ENCODE measurements around the gene WNT3.
"Not testable (repeated sequence)": the region's sequence is repeated elsewhere in the genome, so short reads cannot be mapped to it uniquely, and the experiment has no call there.

WNT3 gene, protein sequence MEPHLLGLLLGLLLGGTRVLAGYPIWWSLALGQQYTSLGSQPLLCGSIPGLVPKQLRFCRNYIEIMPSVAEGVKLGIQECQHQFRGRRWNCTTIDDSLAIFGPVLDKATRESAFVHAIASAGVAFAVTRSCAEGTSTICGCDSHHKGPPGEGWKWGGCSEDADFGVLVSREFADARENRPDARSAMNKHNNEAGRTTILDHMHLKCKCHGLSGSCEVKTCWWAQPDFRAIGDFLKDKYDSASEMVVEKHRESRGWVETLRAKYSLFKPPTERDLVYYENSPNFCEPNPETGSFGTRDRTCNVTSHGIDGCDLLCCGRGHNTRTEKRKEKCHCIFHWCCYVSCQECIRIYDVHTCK

GRCh38 chr17:46818316-46818928 lies at the start of gene WNT3:
WNT3 (minus strand) TSS chr17:46818692; CDS start chr17:46818597, 95 bp downstream.
- DNase-seq (ENCODE audit: low read depth): no peak

DNA sequence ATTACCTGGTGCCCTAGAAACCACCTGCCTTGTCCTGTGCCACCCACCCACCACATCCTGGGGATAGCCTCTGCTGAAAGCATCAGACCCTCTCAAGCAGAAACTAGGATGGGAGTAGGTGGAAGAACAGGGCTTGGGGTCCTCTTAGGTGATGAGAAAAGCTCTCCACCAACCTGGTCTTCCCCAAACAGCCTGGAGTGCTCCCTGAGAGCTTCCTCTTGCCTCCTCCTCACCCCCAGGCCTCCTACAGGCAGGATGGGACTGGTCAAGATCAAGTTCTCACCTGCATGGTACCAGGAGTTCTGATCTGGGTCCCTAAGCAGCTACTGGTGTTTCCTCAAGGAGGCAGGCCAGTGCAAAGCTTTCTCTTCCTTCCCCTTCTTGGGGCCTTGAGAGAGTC lies 48.3 kb upstream of the WNT3 start:
- no peak for DNase-seq (ENCODE audit: low read depth)

GRCh38 chr17:46866325-46866724 lies 47.8 kb upstream of the WNT3 start:
- no peak for DNase-seq (ENCODE audit: low read depth)

DNA sequence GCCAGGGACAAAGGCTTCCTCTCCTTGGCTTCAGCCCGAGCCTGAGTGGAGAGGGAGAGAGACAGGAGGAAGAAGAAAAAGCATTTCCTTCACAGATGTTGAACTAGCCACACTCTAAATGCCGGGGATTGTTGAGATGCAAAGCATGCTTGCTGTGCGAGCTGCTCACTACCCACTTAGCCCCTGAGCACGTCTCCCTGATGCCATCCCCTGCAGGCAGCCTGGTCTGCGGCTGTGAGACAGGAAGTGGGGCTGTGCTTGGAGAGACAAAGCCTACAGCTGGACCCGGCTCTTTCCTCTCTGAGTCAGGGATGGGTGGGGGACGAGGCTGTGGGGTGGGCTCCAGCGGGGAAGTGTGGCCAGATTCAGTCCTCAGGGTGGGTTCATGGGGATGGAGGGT lies 46.6 kb upstream of the WNT3 start:
- no peak for DNase-seq (ENCODE audit: low read depth)

DNA sequence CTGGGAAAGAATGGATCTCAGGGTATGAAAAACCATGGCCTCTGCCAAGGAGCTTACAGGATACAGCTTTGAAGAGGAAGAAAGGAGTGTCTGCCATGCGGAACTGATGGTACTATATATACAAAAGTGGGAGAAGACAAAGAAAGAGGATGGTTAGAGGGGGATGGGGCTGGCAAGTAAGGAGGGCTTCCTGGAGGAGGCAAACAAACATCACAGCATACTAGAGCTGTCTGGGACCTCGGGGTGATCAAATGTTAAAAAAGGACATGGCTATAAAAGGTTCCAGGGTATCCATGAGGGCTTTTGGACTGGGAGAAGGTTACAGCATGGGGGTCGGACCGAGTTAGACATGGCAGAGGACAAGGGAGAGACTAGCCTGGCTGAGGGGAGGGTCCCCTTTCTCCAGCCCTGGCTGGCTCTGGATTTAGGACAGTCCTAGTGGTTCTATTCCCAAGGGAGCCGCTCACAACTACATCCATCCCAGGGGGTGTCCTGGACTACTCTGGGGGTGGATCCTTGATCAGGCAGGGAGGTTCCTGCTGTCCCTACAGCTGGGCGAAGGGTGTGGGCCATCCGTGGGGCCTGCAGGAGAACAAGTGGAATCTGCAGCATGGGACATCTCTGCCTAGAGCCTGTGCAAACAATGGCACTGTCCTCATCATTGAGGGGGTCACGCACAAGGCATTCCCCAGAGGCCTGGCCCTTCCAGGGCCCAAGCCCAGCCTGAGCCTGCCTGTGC lies 45.1 kb upstream of the WNT3 start:
- no peak for DNase-seq (ENCODE audit: low read depth)

GRCh38 chr17:46862949-46863348 lies 44.5 kb upstream of the WNT3 start:
- no peak for DNase-seq (ENCODE audit: low read depth)

DNA sequence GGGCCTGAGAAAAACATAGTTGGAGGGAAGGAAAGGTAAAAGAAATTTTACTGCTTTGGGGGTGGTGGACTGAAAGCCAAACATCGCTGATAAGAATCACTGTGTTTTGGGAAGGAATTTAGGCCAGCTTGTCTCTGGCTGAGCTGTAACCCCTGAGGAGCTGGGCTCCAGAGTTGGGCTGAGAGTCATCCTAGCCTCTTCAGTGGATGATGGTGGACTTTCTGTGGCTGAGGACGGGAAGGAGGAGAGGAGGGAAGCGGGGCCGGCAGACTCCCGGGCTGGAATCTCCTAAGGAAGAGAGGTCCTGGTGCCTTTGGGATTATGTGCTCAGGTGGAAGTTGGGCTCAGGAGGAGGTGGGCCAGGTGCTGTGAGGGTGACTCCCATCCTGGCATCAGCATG lies 41.5 kb upstream of the WNT3 start:
- no peak for DNase-seq (ENCODE audit: low read depth)

DNA sequence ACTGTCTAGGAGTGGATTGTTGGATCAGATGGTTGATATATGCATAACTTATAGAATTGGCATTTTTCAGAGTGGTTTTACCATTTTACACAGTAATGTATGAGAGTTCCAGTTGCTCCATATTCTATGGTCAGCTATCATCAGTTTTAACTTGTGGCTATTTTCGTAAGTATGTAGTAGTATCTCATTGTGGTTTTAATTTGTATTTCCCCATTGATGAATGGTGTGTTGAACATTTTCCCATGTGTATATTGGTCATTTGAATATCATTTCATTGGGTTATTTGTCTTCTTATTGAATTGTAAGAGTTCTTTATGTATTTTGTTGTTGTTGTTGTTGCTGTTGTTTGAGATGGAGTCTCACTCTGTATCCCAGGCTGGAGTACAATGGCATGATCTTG lies 39.1 kb upstream of the WNT3 start:
- DNase-seq (ENCODE audit: low read depth): no peak

DNA sequence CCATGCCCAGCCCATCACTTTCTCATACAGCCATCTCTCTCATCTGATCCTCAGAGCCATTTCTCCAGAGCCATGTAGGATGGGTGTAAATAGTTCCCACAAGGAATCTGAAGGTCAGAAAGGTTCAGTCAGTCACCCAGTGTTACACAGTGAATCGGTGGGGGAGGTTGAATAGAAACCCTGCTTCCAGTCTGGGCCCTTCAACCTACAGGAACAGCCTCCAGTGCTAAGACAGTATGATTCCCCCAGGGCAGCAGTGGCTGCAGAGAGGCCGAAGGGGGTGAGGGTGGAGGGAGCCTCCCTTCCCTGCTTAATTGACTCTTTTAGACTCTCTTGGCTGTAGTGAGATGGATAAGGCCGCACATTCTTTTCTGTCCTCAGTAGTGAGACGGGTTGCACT lies 36.5 kb upstream of the WNT3 start:
- DNase-seq (ENCODE audit: low read depth): no peak

- no peak for DNase-seq (ENCODE audit: low read depth)
Measured at GRCh38 chr17:46854515-46854914, 36.0 kb upstream of the WNT3 start.

DNA sequence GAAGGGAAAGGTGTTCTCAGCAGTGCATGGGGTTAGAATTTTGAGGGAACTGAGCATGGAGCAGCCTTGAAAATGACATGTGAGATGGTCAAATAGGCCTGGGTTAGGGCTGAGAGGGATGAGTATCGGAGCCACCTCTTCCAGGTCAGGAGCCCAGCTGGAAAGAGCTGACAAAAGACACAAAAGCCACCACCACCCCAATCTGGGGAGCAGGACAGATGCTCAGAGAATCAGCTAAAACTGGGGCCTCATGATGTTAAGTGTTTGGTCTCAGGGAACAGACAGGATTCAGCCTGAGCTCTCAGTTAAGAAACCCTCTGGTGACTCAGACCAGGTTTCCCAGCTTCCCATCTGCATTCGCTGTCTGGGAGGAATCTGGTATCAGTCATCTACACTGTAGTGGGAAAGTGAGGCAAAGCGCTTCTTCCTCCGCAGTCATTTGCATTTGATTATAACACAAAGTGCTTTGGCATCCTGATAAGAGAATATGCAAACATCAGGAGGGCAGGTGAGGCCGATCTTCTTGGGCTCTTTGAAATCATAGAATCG lies 35.5 kb upstream of the WNT3 start:
- DNase-seq (ENCODE audit: low read depth): no peak

- DNase-seq (ENCODE audit: low read depth): no peak
Measured at GRCh38 chr17:46851029-46851741, 32.7 kb upstream of the WNT3 start, which contains the start of gene WNT9B. WNT9B (plus strand) TSS chr17:46851583; CDS start chr17:46851639, 56 bp downstream.

GRCh38 chr17:46850688-46851028 lies 32.2 kb upstream of the WNT3 start:
- no peak for DNase-seq (ENCODE audit: low read depth)

DNA sequence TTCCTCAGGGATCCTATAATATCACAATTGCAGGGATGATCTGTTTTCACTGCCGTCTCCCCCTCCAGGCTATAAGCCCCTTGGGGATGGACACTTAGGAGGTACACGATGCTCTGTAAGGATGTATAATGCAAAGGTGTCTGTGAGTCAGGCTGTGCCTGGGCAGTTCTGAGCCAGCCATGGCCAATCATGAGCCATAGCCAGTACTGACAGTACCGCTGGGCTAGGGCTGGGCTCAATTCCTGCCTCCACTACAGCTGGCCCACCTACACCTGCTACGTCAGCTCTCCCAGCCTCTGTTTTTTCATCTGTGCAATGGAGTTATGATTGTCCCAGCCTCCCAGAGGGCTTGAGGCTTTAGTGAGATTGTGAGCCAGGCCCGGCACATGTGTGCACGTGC lies 30.0 kb upstream of the WNT3 start:
- no peak for DNase-seq (ENCODE audit: low read depth)

DNA sequence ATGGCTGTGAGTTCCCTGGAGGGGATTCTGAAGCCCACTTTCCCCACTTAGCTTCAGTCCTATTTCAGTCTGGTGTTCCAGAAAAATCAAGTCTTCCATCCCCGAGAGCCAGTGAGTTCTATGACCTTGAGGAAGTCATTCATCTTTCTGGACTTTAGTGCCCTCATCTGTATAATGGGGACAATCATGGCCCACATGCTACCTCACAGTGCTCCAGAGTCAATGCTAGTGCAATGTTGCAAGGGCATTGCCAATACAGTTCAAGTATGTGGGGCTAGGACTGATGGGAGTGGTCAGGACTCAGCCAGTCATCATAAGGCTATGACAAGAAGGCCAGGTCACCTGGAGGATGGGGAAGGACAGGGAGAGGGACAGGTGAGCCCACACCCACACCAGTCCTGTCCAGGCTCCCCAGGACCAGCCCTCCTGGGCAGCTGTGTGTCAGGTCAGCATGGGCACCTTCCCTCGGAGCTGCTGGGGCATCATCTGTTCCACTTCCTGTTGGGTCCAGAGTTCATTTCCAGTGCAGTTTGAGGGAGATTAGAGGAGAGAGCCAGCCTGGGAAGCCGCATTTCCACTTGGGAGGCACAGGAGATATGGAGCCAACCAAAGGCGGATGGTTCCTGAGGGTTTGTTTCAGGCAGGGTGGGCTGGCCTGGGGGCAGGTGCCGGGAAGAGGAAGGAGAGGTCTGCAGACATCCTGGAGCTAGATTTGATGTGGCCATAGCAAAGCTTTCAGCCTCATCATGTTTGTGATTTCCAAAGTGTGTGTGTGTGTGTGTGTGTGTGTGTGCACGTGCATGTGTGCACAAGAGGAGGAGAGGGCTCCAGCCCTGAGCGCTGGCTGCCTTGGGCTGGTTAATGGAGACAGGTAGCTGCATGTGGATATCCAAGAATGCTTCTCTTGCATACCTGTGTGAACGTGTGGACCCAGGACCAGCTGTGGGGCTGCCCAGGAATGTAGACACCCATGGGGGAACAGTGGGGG lies 29.0 kb upstream of the WNT3 start:
- DNase-seq (ENCODE audit: low read depth): no peak

GRCh38 chr17:46842835-46843234 lies 24.3 kb upstream of the WNT3 start:
- no peak for DNase-seq (ENCODE audit: low read depth)

DNA sequence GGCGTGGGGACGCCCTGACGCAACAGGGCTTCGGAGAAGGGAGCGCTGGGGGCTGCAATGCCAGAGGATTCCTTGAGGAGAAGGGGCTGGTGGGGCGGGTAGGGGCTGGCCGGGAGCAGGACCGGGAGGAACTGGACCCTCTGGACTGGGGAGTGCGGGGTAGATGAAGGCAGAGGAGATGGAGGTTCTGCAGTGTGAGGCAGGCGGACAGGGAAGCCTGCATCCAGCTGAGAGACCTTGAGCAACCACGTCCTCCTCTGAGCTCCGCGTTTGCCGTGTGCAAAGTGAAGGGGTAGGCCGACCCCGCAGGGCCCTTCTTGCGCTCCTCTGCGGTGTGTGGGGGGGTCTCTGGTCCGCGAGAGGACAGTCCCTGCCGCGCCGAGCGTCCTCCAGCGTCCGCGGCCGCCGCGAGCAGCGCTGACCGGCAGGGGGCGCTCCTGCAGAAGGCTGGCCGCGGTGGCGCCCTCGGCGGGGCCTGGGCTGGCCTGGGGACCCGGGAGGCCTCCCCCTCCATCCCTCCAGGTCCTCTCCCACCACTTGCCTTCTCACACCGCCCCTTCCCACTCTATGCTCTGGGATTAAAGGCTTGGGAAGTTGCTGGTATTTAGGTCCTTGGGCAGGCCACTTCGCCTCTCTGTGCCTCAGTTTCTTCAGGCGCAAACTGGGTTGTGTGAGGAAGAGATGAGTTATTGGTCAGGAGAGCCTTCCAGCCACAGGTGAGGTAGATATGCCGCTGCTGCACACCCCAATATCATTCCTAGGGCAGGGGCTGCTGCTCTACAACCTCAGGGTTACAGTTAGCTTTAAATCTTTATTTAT lies 23.3 kb upstream of the WNT3 start:
- no peak for DNase-seq (ENCODE audit: low read depth)

GRCh38 chr17:46840596-46840995 lies 22.1 kb upstream of the WNT3 start:
- not testable (repeated sequence) for DNase-seq (ENCODE audit: low read depth)

- DNase-seq (ENCODE audit: low read depth): no peak
Measured at GRCh38 chr17:46839211-46839610, 20.7 kb upstream of the WNT3 start.

GRCh38 chr17:46837521-46837920 lies 19.0 kb upstream of the WNT3 start:
- no peak for DNase-seq (ENCODE audit: low read depth)

Data from CMK (cell line).